Upper lobe of left lung (tissue), 4 donors: ENCODE results near the gene CDK16.

ENCODE experiments used
- CTCF ChIP-seq, 6 experiments: fragments of 450-650 bp in 4 of 6; fragments of 200-600 bp in 2 of 6; sonication (generic) in 2 of 6; IDR thresholded peaks; one replicate each; pipeline ENCODE4 v1.5.1; 2016 to 2019; ENCODE audit warnings: antibody characterized with exemption in 6 of 6
- POLR2A ChIP-seq, 4 donors: fragments of 450-650 bp; IDR thresholded peaks; one replicate each; pipeline ENCODE4 v1.5.1; 2016 to 2017; ENCODE audit warnings: antibody characterized with exemption in 4 of 4, mild to moderate bottlenecking in 2 of 4

- TF ChIP-seq CTCF (IDR thresholded peaks at IDR 0.05) (no peak), POLR2A (IDR thresholded peaks at IDR 0.05) (no peak)
These were observed 48.6 kb upstream of the CDK16 start for GRCh38 chrX:47169726-47170515.
